HG03175 (cell line): ENCODE data around the gene TMLHE.
"Not testable (repeated sequence)": the region's sequence is repeated elsewhere in the genome, so short reads cannot be mapped to it uniquely, and the experiment has no call there.

Experiments
- ATAC-seq: cut with Tn5 transposase; IDR thresholded peaks from one replicate; pipeline ENCODE4 v1.9.1; 2021; ENCODE audit warnings: mild to moderate bottlenecking, moderate library complexity; ENCODE audit not compliant: unreplicated experiment

The TMLHE gene

DNA sequence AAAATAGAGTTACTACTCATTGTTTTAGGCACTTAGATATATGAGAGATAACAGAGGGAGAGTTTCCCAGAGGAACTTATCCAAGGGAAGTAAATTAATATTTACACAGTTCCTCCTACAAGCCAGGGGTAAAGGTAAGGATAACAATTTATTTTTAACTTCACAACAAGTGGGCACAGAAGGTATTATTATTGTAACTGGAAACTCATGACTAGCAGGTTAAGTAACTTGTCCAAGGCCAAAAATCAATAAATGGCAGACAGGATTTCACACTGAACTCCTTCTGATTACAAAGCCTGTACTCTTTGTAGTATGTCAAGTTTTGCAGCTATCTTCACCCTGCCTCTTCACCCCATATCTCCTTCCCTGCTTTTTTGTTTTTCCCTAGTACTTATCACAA is 107.5 kb downstream of the TMLHE start:
- no peak for ATAC-seq

DNA sequence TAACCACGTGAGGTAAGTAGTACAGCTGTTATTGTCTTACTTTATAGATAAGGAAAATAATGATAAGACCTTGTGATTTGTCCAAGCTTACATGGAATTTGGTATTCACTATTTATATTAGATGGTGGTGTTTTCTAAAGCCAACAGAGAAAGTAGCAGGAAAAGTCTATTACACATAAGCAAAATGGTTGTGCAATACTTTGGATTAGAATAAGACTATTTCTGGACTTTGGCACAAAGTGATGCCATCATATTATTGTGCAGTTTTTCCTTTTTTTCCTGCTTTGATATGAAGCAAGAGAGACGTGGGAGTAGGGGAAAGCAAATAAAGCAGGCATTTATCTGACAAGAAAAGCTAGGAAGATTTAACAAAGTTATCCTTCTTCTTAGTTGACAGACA is 117.6 kb downstream of the TMLHE start:
- not testable (repeated sequence) for ATAC-seq

DNA sequence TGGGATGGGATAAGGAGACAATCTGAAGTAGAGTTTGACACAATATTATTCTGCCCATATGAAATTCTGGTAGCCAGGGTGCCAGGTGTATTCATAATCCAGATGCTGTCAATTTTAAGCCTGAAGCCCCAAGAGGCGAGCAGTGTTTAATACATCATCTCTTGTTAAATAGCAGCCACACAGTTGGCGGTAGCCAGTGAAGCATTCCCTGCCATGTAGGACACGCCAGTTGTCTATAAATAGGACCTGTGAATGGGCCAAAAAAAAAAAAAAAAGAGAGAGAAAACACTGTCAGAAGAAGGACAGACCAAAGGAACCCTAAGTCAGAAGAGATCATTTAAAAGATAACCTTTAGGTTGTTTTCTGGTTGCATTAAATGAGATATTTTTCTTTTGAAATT is 121.3 kb downstream of the TMLHE start:
- not testable (repeated sequence) for ATAC-seq

DNA sequence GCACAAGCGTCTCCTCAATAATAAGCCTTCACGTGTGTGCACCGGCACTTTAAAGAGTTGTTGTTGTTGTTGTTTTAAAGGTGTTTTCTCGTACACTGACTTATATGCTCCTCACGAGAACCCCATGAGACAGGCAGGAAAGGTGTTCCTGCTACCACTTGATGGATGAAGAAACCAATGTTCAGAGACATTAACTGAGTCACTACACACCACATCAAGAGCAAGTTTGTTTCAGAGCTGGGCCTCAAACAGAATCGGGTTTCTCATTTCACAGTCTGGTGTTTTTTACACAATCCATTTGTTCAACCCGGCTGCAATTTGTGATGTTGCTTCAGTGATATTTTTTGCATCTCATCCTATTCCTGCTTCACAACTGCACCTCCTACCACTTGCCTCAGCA is 135.6 kb downstream of the TMLHE start:
- ATAC-seq = not testable (repeated sequence)

DNA sequence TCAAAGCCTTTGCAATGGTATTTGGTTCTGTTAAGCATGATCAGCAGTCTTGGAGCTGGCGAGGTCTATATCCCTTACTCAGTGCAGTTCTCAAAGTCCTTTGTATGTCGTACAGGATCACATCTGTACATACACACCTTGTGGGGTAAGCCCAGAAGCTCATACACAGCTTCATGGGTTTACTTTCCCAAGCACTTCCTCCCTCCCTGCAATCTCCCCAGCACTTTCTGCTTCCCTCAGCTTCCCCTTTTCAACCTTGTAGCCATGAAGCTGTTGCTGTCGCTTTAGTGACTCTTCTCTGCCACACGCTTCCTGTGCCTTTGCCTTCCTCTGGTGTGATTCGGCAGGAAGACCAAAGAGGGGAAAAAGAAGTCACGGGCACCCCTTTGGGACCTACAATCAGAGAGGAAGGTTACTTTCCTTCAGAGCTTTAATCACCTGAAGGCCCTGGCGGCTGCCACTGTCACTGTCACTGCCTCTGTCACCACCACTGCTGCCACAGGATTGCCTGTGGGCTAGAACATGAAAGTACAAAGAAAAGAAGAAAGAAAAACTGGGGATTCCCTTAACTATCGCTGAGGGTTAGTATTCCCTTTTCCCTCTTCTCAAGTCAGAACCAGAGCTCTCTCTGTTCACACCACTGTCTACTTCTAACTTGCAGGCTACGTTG is 146.3 kb downstream of the TMLHE start:
- not testable (repeated sequence) for ATAC-seq

DNA sequence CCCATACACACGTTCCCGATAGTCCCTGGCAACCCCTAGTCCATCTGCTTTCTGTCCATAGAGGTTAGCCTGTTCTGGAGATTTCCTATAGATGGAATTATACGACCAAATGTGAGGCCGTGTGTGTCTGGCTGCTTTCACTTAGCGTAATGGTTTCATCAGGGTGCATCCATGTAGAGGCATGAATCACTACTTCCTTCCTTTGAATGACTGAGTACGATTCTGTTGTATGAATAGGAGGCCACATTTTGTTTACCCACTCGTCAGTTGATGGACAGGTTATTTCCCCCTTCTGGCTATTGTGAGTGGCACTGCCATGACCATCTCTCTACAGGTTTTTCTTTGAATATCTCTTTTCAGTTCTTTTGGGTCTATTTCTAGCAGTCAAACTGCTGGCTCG is 152.3 kb downstream of the TMLHE start:
- ATAC-seq = not testable (repeated sequence)

DNA sequence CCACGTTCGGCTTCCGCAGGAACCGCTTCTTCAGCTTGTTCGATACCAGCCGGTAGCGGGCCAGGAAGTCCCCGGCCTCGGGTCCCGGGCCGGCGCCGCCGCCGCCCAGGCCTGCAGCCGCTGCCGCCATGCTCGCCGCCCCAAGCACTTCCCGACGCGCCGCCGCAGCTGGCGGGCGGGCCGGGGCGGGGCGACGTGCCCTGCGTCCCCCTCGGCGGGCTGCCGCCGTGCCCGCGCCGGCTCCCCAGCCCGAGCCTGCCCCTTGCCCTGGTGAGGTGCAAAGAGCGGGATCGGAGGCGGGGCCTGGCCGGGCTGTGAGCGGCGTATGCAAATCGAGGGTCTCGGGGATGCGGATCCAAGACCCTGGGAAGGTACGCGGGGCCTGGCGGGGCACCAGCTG is 154.3 kb downstream of the TMLHE start, which contains the start of gene F8A3:
Gene F8A3, minus strand, starts transcription at position 150 of the 400 bp plus-strand sequence. Its CDS starts 20 bp downstream, at position 130.
- ATAC-seq = peak; percentile 81

DNA sequence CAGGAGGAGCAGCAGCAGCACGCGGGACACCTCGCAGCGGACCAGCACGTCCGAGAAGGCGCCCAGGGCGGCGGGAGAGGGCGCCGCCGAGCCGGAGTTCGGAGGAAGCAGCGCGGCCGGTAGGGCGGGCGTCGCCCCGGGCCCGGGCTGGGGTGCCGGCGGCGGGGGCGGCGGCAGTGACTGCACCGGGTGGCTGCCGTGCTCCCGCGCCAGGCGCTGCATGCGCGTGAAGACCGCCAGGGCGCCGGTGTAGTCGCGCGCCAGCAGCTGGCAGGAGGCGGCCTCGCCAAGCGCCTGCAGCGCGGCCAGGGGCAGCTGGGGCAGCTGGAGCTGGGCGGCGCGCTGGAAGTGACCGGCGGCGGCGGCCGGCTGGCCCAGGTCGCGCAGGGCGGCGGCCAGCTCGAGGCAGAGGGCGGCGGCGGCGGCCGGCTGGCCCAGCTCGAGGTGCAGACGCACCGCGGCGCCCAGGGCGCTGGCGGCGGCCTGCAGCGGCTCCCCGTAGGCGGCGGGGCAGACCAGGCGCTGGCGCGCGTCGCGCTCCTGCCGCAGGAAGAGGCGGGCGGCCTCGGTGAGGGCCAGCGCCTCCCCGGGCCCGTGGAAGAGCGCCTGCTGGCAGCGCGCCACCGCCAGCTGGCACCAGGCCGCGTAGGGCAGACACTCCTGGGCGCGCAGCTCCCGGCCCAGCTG is 154.8 kb downstream of the TMLHE start:
- peak; percentile 60 for ATAC-seq

DNA sequence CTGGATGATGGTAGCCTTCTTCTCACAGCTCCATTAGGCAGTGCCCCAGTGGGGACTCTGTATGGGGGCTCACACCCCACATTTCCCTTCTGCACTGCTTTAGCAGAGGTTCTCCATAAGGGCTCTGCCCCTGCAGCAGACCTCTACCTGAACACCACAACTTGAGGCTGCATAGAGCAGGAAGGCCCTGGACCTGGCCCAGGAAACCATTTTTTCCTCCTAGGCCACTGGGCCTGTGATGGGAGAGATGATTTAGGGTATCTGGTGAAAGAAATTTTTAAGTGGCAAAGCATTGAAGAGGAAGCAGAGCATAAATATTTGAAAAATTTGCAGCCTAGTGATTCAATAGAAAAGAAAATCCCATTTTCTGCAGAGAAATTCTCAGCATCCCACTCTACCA is 171.7 kb downstream of the TMLHE start:
- ATAC-seq = no peak
